Ishikawa (cell line): ENCODE data around the gene AKT1.

ENCODE experiments used
- CEBPB ChIP-seq: IDR thresholded peaks from 2 replicates; pipeline ENCODE4 v1.6.1; 2012
- CREB1 ChIP-seq: IDR thresholded peaks from 2 replicates; pipeline ENCODE4 v1.6.1; 2012; ENCODE audit warnings: low read depth
- EGR1 ChIP-seq: IDR thresholded peaks from 2 replicates; pipeline ENCODE4 v1.6.1; 2012
- EP300 ChIP-seq: IDR thresholded peaks from 2 replicates; pipeline ENCODE4 v1.6.1; 2012; ENCODE audit warnings: borderline replicate concordance
- FOXM1 ChIP-seq: IDR thresholded peaks from 2 replicates; pipeline ENCODE4 v1.6.1; 2012; ENCODE audit warnings: low read depth, borderline replicate concordance
- NFIC ChIP-seq: IDR thresholded peaks from 2 replicates; pipeline ENCODE4 v1.6.1; 2012
- RAD21 ChIP-seq: IDR thresholded peaks from 2 replicates; pipeline ENCODE4 v1.6.1; 2012; ENCODE audit warnings: low read depth
- TAF1 ChIP-seq: IDR thresholded peaks from 2 replicates; pipeline ENCODE4 v1.6.1; 2012; ENCODE audit warnings: low read depth, mild to moderate bottlenecking
- TCF12 ChIP-seq: IDR thresholded peaks from 2 replicates; pipeline ENCODE4 v1.6.1; 2012; ENCODE audit warnings: low read depth
- TEAD4 ChIP-seq: IDR thresholded peaks from 2 replicates; pipeline ENCODE4 v1.6.1; 2012
- YY1 ChIP-seq: IDR thresholded peaks from 2 replicates; pipeline ENCODE4 v1.6.1; 2012; ENCODE audit warnings: low read depth
- ZBTB7A ChIP-seq: IDR thresholded peaks from 2 replicates; pipeline ENCODE4 v1.6.1; 2012; ENCODE audit warnings: low read depth
- TF ChIP-seq, protein P1 (sequence below): IDR thresholded peaks from 2 replicates; pipeline ENCODE4 v1.6.1; 2012; ENCODE audit warnings: low read depth, mild to moderate bottlenecking
- TF ChIP-seq, protein P2 (sequence below): IDR thresholded peaks from 2 replicates; pipeline ENCODE4 v1.6.1; 2012
- TF ChIP-seq, protein P3 (sequence below): IDR thresholded peaks from 2 replicates; pipeline ENCODE4 v1.6.1; 2012

The AKT1 gene

DNA sequence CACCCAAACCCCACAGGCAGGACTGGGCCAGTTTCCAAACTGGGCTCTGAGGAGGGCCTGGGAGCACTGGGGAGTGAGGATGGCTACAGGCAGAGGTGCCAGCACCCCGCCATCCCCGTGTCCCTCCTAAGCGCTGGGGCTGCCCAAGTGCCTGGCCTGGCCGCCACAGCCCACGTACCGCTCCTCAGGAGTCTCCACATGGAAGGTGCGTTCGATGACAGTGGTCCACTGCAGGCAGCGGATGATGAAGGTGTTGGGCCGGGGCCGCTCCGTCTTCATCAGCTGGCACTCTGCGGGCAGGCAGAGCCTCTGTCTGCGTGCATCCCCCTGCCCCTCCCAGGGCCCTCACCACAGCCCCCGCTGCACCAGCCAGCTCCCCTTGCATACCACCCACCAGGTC is 19.1 kb downstream of the AKT1 start:
- TF ChIP-seq RAD21 (no peak), CREB1 (no peak), YY1 (no peak), EGR1 (no peak), EP300 (no peak), NFIC (no peak), TEAD4 (no peak), ZBTB7A (no peak), CEBPB (no peak), TAF1 (no peak)
- TF ChIP-seq, protein P1, sequence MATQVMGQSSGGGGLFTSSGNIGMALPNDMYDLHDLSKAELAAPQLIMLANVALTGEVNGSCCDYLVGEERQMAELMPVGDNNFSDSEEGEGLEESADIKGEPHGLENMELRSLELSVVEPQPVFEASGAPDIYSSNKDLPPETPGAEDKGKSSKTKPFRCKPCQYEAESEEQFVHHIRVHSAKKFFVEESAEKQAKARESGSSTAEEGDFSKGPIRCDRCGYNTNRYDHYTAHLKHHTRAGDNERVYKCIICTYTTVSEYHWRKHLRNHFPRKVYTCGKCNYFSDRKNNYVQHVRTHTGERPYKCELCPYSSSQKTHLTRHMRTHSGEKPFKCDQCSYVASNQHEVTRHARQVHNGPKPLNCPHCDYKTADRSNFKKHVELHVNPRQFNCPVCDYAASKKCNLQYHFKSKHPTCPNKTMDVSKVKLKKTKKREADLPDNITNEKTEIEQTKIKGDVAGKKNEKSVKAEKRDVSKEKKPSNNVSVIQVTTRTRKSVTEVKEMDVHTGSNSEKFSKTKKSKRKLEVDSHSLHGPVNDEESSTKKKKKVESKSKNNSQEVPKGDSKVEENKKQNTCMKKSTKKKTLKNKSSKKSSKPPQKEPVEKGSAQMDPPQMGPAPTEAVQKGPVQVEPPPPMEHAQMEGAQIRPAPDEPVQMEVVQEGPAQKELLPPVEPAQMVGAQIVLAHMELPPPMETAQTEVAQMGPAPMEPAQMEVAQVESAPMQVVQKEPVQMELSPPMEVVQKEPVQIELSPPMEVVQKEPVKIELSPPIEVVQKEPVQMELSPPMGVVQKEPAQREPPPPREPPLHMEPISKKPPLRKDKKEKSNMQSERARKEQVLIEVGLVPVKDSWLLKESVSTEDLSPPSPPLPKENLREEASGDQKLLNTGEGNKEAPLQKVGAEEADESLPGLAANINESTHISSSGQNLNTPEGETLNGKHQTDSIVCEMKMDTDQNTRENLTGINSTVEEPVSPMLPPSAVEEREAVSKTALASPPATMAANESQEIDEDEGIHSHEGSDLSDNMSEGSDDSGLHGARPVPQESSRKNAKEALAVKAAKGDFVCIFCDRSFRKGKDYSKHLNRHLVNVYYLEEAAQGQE, result no peak
- TF ChIP-seq, protein P2, sequence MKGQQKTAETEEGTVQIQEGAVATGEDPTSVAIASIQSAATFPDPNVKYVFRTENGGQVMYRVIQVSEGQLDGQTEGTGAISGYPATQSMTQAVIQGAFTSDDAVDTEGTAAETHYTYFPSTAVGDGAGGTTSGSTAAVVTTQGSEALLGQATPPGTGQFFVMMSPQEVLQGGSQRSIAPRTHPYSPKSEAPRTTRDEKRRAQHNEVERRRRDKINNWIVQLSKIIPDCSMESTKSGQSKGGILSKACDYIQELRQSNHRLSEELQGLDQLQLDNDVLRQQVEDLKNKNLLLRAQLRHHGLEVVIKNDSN, result no peak

DNA sequence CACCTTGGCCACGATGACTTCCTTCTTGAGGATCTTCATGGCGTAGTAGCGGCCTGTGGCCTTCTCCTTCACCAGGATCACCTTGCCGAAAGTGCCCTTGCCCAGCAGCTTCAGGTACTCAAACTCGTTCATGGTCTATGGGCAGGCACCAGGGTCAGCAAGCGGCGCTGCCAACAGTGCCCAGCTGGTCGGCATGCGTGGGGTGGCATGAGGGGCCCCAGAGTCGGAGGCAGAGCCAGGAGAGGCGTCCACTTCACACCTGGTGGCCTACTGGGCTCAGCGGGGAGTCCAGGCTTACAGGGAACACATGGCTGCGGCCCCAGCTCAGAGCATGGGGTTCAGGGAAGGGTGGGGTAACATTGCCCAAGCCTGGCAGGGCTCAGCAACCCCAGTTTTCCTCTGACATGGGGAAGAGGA is 20.5 kb downstream of the AKT1 start:
- TF ChIP-seq, protein P3, sequence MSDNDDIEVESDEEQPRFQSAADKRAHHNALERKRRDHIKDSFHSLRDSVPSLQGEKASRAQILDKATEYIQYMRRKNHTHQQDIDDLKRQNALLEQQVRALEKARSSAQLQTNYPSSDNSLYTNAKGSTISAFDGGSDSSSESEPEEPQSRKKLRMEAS, result no peak; the same call in 1 of the 2 replicates

DNA sequence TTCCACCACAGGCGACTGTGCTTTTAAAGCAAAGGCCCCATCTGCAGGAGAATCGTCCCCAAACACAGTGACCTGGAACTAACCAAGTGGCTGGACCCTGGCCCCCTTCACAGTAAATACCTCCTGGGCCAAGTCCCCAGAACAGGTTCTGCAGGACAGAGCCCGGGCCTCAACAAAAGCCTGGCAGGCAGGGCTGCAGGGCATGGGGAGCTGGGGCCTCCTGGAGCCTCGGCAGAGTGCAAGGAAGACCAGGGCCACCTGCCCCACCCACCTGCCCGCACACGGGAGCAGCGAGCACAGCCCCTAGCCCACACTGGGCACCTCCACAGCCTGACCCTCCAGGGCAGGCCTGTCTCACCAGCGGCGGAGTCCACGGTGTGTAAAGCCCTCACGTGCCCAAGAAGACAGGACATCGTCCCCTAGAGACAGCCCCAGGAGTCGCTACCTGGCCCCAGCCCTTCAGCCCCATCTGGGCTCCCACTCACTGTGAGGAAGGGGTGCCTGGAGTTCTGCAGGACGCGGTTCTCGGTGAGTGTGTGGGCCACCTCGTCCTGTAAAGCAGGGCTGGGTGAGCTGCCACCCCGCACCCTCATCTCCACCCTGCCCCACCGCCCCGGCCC is 21.0 kb downstream of the AKT1 start:
- TF ChIP-seq NFIC, result peak; percentile 52
- TF ChIP-seq YY1, result 0 out of 2 replicates have a peak, but pooled peaks have one; percentile 10
- 0 out of 2 replicates have a peak, but pooled peaks have one; percentile 39 for TF ChIP-seq TCF12
- no peak for TF ChIP-seq FOXM1
- TF ChIP-seq, protein P3, result peak; percentile 66

DNA sequence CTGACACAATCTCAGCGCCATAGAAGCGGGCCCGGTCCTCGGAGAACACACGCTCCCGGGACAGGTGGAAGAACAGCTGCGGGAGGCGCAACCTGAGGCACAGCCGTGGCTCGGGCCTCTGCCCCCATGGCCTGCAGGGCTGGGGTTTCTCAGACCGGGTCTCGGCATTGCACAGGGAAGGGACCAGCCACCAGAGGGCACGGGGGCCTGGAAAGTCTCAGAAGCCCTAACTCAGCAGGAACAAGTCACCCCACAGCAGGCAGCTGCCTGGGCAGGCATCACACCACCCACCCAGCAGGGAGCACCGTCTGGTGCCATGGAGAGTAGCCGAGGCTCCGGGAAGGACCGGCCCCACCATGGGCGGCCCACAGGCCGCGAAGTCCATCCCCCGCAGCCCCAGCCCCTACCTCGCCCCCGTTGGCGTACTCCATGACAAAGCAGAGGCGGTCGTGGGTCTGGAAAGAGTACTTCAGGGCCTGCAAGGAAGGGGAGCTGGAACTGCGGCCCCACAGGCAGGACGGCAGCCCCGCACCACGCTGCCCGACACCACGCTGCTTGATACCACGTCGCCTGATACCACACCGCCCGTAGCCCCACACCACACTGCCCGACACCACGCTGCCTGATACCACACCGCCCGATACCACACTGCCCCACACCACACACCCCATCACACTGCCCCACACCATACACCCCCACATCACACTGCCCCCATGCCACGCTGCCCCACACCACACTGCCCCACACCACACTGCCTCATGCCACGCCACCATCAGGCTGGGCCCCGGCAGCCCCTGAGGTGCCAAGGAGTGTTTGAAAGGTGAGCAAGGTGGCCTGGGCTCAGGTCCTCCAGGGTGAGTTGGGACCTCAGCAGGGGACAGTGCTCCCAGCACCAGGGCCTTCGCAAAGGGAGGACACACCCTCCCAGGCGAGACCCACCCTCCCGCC is 21.8 kb downstream of the AKT1 start:
- no peak for TF ChIP-seq CREB1
- no peak for TF ChIP-seq CEBPB
- TF ChIP-seq, protein P2, result no peak
- TF ChIP-seq, protein P3, result no peak; the same call in 1 of the 2 replicates
- no peak for TF ChIP-seq TAF1
- no peak for TF ChIP-seq YY1
- TF ChIP-seq ZBTB7A, result no peak
- TF ChIP-seq TEAD4, result no peak
- TF ChIP-seq EP300, result no peak
- TF ChIP-seq EGR1, result no peak
- TF ChIP-seq NFIC, result no peak
- no peak; the same call in 1 of the 2 replicates for TF ChIP-seq RAD21
- TF ChIP-seq, protein P1, result no peak
- TF ChIP-seq FOXM1, result no peak
- TF ChIP-seq TCF12, result no peak

DNA sequence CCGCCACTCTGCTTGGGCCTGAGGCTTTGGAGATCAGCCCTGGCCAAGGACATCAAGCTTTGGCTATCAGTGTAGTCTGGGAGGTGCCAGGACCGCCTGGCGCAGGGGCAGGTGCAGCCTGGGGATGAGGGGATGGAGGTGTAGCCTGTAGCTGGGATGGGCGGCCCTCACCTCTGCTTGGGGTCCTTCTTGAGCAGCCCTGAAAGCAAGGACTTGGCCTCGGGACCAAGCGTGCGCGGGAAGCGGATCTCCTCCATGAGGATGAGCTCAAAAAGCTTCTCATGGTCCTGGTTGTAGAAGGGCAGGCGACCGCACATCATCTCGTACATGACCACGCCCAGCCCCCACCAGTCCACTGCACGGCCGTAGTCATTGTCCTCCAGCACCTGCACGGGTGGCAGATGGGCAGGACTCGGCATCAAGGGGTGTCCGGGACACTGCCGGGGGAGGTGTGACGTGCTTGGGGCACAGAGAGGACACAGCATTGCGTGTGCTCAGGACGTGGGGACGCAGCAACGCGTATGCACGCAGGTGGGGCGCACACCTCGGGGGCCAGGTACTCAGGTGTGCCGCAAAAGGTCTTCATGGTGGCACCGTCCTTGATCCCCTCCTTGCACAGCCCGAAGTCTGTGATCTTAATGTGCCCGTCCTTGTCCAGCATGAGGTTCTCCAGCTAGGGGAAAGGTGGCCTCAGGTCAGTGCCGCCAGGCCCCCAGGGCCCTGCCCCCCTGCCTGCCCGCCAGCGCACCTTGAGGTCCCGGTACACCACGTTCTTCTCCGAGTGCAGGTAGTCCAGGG is 22.6 kb downstream of the AKT1 start:
- TF ChIP-seq, protein P1, result no peak
- TF ChIP-seq TCF12, result no peak
- TF ChIP-seq TEAD4, result no peak
- TF ChIP-seq, protein P3, result no peak
- no peak for TF ChIP-seq RAD21
- TF ChIP-seq YY1, result no peak
- TF ChIP-seq FOXM1, result no peak
- TF ChIP-seq NFIC, result no peak
- no peak for TF ChIP-seq EGR1
- TF ChIP-seq TAF1, result no peak
- no peak for TF ChIP-seq EP300
- TF ChIP-seq, protein P2, result no peak
